ENCODE data around the gene PRSS38. TPM values are rescaled to one million over a fixed set of nuclear protein-coding genes. Genes with fewer than 3 reads are reported as not detected.

Gene PRSS38
- not detected in 2 replicates for polyA plus RNA-seq

DNA sequence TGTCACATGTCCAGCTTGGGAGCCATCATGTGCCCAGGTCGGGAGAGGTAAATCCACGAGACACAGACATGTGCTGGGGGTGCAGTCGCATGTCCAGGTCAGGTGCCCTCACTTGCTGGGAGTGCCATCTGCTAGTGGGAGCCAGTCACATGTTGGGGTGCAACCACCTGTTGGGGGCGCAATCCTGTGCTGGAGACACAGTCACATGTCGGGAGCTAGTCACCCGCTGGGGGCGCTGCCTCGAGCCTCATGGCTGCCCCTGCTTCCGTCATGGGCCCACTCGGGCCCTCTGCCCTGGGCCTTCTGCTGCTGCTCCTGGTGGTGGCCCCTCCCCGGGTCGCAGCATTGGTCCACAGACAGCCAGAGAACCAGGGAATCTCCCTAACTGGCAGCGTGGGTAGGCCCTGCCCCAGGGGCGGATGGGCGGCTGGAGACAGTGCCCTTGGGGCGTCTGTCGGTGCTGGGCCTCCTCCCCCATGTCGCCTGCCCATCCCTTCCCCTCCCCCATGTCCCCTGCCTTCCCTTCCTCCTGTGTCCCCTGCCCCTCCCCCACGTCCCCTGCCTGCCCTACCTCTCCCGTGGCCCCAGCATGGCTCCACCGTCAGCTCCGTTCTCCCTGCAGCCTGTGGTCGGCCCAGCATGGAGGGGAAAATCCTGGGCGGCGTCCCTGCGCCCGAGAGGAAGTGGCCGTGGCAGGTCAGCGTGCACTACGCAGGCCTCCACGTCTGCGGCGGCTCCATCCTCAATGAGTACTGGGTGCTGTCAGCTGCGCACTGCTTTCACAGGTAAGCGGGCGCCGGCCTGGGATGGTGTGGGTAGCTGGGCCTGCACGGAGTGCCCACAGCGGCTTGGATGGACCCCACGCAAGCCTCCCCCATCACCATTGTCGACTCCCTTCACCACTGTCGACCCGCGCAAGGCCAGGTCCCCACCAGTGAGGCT is at the start of gene PRSS38:
Gene PRSS38, plus strand, starts transcription at position 208 of the 942 bp plus-strand sequence. Its CDS starts 42 bp downstream, at position 250.

Other genes starting within 250 kb of the PRSS38 start
- 0.84 and 2.4 TPM in 2 replicates for gene JMJD4, start 80.4 kb upstream of the PRSS38 start, polyA plus RNA-seq
- gene SNAP47, start 80.2 kb upstream of the PRSS38 start, polyA plus RNA-seq = 18.1 and 30.1 TPM in 2 replicates
- not detected in 2 replicates for gene WNT9A, start 132.3 kb downstream of the PRSS38 start, polyA plus RNA-seq
- gene WNT3A, start 191.3 kb downstream of the PRSS38 start, polyA plus RNA-seq = not detected in 2 replicates

All from Purkinje cell (primary cell).